Measurements from ENCODE around the gene GIMAP4.

The GIMAP4 gene

GRCh38 chr7:150621376-150621775 is 54.2 kb downstream of the GIMAP4 start:
- in situ Hi-C loops (cut with HindIII; ENCODE audit: low pct_ligation_motif_present, low pct_unique_long_range_greater_than_20kb, low sequenced_read_pairs) = no loop called here
- DNase-seq = no peak

Measured in ACHN (cell line).